Astrocyte (in vitro differentiated cells and primary cell): ENCODE measurements around the gene ALB. TPM values are rescaled to one million over a fixed set of nuclear protein-coding genes. Genes with fewer than 3 reads are reported as not detected.

Source experiments
- DNase-seq: peaks from one replicate; pipeline ENCODE4 v3.0.0-alpha.2; 2010; ENCODE audit warnings: low read depth
- FAIRE-seq: peaks from 2 replicates; lab custom pipeline; 2011; peaks lifted over from hg19 to GRCh38; lab: Jason Lieb, UNC
- H2AFZ ChIP-seq: 2 replicates; pipeline ENCODE4 v1.6.0; 2012; ENCODE audit warnings: low read depth, low read length, inconsistent platforms
- H3K27ac ChIP-seq: 2 replicates; pipeline ENCODE4 v1.5.1; 2011; ENCODE audit warnings: low read depth, low read length, inconsistent platforms
- H3K27me3 ChIP-seq: 2 replicates; pipeline ENCODE4 v1.6.0; 2011; ENCODE audit warnings: low read length, inconsistent platforms; ENCODE audit not compliant: insufficient read depth
- H3K36me3 ChIP-seq: 2 replicates; pipeline ENCODE4 v1.5.1; 2011; ENCODE audit warnings: low read length, inconsistent platforms; ENCODE audit not compliant: insufficient read depth
- H3K4me1 ChIP-seq: 2 replicates; pipeline ENCODE4 v1.5.1; 2011; ENCODE audit warnings: low read length, inconsistent platforms; ENCODE audit not compliant: insufficient read depth
- H3K4me2 ChIP-seq: 2 replicates; pipeline ENCODE4 v1.6.0; 2012; ENCODE audit warnings: low read length, inconsistent platforms
- H3K4me3 ChIP-seq: 2 replicates; pipeline ENCODE4 v1.5.1; 2011; ENCODE audit warnings: low read depth, mild to moderate bottlenecking, low read length, inconsistent platforms; ENCODE audit not compliant: insufficient read depth
- H3K79me2 ChIP-seq: 2 replicates; pipeline ENCODE4 v1.6.0; 2012; ENCODE audit warnings: mild to moderate bottlenecking, low read length, inconsistent platforms; ENCODE audit not compliant: insufficient read depth
- H3K9ac ChIP-seq: 2 replicates; pipeline ENCODE4 v1.6.0; 2012; ENCODE audit warnings: mild to moderate bottlenecking, low read length, inconsistent platforms
- H3K9me3 ChIP-seq: 2 replicates; pipeline ENCODE4 v1.5.1; 2012; ENCODE audit warnings: low read depth, mild to moderate bottlenecking, low read length, inconsistent platforms; ENCODE audit not compliant: insufficient read depth
- H4K20me1 ChIP-seq: 2 replicates; pipeline ENCODE4 v1.6.0; 2012; ENCODE audit warnings: low read length, inconsistent platforms; ENCODE audit not compliant: insufficient read depth
- H3K27ac Mint-ChIP-seq: one replicate; pipeline ENCODE4 v1.8.0; 2021; ENCODE audit warnings: mild to moderate bottlenecking, mixed read lengths; ENCODE audit not compliant: unreplicated experiment
- H3K27me3 Mint-ChIP-seq: one replicate; pipeline ENCODE4 v1.8.0; 2021; ENCODE audit warnings: low read depth, mixed read lengths; ENCODE audit not compliant: unreplicated experiment
- H3K36me3 Mint-ChIP-seq: one replicate; pipeline ENCODE4 v1.8.0; 2021; ENCODE audit warnings: low read depth, mixed read lengths; ENCODE audit not compliant: unreplicated experiment
- H3K4me1 Mint-ChIP-seq: one replicate; pipeline ENCODE4 v1.8.0; 2021; ENCODE audit warnings: low read depth, mixed read lengths; ENCODE audit not compliant: unreplicated experiment
- H3K4me3 Mint-ChIP-seq: one replicate; pipeline ENCODE4 v1.8.0; 2021; ENCODE audit warnings: mild to moderate bottlenecking, moderate library complexity, mixed read lengths; ENCODE audit not compliant: unreplicated experiment
- H3K9me3 Mint-ChIP-seq: one replicate; pipeline ENCODE4 v1.8.0; 2021; ENCODE audit warnings: mild to moderate bottlenecking, mixed read lengths; ENCODE audit not compliant: unreplicated experiment
- EZH2 ChIP-seq: IDR thresholded peaks from 2 replicates; pipeline ENCODE4 v1.6.1; 2012; ENCODE audit warnings: mild to moderate bottlenecking, low read length, inconsistent platforms; ENCODE audit not compliant: insufficient read depth
- total RNA-seq: library from RNA; stranded (reverse); gene quantifications from 2 replicates; pipeline ENCODE4 v1.2.1, GENCODE V29; 2021
- TF ChIP-seq, protein P1 (sequence below): IDR thresholded peaks from 2 replicates; pipeline ENCODE4 v1.5.1; 2011; ENCODE audit warnings: low read depth, mild to moderate bottlenecking, inconsistent platforms, low read length, moderate library complexity; ENCODE audit not compliant: insufficient read depth

ALB gene
- total RNA-seq, 1 donor from 2014 or later = not detected

DNA sequence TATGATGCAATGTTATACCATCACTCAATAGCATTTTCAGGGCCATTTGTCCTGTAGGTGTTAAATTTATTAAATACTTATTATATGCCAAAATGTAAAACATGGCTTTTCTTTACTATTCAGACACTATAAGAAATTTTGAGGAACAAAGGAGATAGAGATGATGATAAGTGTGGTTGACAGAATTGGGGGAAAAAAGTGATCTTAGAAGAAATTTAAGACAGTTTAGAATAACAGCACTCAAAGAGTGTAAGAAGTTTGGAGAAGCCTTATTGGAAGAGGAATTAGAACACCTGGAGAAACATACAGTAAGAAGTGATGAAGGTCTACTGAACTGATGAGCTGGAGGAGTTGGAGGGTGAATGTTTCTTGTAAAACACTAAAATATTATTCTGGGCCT is 19.1 kb downstream of the ALB start:
- Mint-ChIP-seq H3K27ac (no peak overlapping the region), H3K27me3 (no peaks in the 10 kb centered on the region), H3K4me3 (no peak overlapping the region), H3K4me1 (no peaks in the 10 kb centered on the region), H3K9me3 (no peaks in the 10 kb centered on the region), H3K36me3 (no peaks in the 10 kb centered on the region)
- H3K36me3 ChIP-seq = no peaks in the 10 kb centered on the region
- H3K79me2 ChIP-seq = no peaks in the 10 kb centered on the region
- no peaks in the 10 kb centered on the region for H3K4me1 ChIP-seq
- H3K9ac ChIP-seq = no peak overlapping the region
- no peaks in the 10 kb centered on the region for H3K27me3 ChIP-seq
- H2AFZ ChIP-seq = no peak overlapping the region
- FAIRE-seq = no peak
- no peak overlapping the region for H3K4me2 ChIP-seq
- H4K20me1 ChIP-seq = no peaks in the 10 kb centered on the region
- TF ChIP-seq, protein P1, sequence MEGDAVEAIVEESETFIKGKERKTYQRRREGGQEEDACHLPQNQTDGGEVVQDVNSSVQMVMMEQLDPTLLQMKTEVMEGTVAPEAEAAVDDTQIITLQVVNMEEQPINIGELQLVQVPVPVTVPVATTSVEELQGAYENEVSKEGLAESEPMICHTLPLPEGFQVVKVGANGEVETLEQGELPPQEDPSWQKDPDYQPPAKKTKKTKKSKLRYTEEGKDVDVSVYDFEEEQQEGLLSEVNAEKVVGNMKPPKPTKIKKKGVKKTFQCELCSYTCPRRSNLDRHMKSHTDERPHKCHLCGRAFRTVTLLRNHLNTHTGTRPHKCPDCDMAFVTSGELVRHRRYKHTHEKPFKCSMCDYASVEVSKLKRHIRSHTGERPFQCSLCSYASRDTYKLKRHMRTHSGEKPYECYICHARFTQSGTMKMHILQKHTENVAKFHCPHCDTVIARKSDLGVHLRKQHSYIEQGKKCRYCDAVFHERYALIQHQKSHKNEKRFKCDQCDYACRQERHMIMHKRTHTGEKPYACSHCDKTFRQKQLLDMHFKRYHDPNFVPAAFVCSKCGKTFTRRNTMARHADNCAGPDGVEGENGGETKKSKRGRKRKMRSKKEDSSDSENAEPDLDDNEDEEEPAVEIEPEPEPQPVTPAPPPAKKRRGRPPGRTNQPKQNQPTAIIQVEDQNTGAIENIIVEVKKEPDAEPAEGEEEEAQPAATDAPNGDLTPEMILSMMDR = no peak
- no peak for TF ChIP-seq EZH2
- H3K27ac ChIP-seq = no peak overlapping the region
- H3K9me3 ChIP-seq = no peaks in the 10 kb centered on the region
- no peak for DNase-seq
- H3K4me3 ChIP-seq = no peak overlapping the region

DNA sequence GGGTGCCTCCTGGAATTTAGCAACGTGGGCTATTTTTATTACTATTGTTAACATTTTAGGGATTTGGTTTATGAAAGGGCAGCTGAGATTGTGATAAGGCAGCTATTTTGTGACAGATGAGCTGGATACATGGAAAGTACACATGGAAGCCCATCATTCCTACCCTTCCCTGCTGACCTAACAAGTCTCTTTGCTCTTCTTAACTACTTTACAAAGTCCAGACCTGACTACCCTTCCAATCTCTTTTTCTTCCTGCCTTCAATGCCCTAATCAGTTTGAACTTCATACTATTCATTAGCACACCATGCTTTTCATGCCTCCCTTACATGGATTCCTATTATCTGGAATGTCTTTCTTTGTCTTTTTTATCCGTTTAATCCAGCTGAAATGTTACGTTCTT is 22.6 kb downstream of the ALB start:
- H3K4me1 Mint-ChIP-seq = no peaks in the 10 kb centered on the region
- no peak overlapping the region for H3K27ac Mint-ChIP-seq
- no peaks in the 10 kb centered on the region for H3K27me3 Mint-ChIP-seq
- no peaks in the 10 kb centered on the region for H3K9me3 Mint-ChIP-seq
- Histone ChIP-seq H3K4me3 (no peak overlapping the region), H3K4me1 (no peaks in the 10 kb centered on the region), H3K27me3 (no peaks in the 10 kb centered on the region), H3K79me2 (no peaks in the 10 kb centered on the region), H3K4me2 (no peak overlapping the region), H3K9ac (no peak overlapping the region), H3K27ac (no peak overlapping the region), H2AFZ (no peak overlapping the region), H3K9me3 (no peaks in the 10 kb centered on the region), H3K36me3 (no peaks in the 10 kb centered on the region), H4K20me1 (no peaks in the 10 kb centered on the region)
- no peak for TF ChIP-seq EZH2
- TF ChIP-seq, protein P1 = no peak
- DNase-seq = no peak
- FAIRE-seq = no peak
- no peak overlapping the region for H3K4me3 Mint-ChIP-seq
- no peaks in the 10 kb centered on the region for H3K36me3 Mint-ChIP-seq

DNA sequence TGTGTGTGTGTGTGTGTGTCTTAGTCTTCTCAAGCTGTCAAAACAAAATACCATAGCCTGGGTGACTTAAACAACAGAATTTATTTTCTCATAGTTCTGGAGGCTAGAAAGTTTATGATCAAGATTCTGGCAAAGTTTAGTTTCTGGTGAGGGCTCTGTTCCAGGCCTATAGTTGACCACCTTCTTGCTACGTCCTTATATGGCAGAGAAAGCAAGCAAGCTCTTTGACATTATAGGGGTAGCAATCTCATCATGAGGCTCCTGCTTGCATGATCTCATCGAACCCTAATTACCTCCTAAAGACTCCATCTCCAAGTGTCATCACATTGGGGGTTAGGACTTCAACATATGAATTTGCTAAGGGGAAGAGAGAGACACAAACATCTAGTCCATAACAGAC is 25.0 kb downstream of the ALB start:
- H3K36me3 ChIP-seq = no peaks in the 10 kb centered on the region
- no peaks in the 10 kb centered on the region for H3K4me1 ChIP-seq
- H3K79me2 ChIP-seq = no peaks in the 10 kb centered on the region
- DNase-seq (no peak), FAIRE-seq (no peak)
- no peak overlapping the region for H3K4me2 ChIP-seq
- H3K27ac Mint-ChIP-seq = no peak overlapping the region
- H3K4me3 Mint-ChIP-seq = no peak overlapping the region
- H3K9me3 ChIP-seq = no peaks in the 10 kb centered on the region
- H4K20me1 ChIP-seq = no peaks in the 10 kb centered on the region
- H3K4me3 ChIP-seq = no peak overlapping the region
- no peak overlapping the region for H3K27ac ChIP-seq
- no peak overlapping the region for H3K9ac ChIP-seq
- no peaks in the 10 kb centered on the region for H3K27me3 Mint-ChIP-seq
- TF ChIP-seq, protein P1 = no peak
- TF ChIP-seq EZH2 = no peak
- H3K4me1 Mint-ChIP-seq = no peaks in the 10 kb centered on the region
- H2AFZ ChIP-seq = no peak overlapping the region
- H3K27me3 ChIP-seq = no peaks in the 10 kb centered on the region
- no peaks in the 10 kb centered on the region for H3K36me3 Mint-ChIP-seq
- no peaks in the 10 kb centered on the region for H3K9me3 Mint-ChIP-seq
